ENCODE measurements around the gene RBMS1.
"Not testable (repeated sequence)": the region's sequence is repeated elsewhere in the genome, so short reads cannot be mapped to it uniquely, and the experiment has no call there.

RBMS1 gene

DNA sequence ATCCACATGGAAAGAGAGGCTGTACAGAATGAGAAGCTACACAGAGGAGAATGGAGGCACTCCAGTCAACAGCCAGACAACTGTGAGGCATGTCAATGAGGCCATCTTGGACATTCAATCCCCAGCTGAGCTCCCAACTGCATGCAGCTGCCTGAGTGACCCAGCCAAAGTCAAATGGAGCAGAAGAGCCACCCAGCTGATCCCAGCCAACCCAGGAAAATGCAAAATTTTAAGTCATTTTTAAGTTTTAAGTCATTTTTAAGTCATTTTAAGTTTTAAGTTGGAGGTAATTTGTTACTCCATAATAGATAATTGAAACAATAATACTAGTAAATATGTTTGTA lies 63.6 kb downstream of the RBMS1 start:
- no peak for DNase-seq

DNA sequence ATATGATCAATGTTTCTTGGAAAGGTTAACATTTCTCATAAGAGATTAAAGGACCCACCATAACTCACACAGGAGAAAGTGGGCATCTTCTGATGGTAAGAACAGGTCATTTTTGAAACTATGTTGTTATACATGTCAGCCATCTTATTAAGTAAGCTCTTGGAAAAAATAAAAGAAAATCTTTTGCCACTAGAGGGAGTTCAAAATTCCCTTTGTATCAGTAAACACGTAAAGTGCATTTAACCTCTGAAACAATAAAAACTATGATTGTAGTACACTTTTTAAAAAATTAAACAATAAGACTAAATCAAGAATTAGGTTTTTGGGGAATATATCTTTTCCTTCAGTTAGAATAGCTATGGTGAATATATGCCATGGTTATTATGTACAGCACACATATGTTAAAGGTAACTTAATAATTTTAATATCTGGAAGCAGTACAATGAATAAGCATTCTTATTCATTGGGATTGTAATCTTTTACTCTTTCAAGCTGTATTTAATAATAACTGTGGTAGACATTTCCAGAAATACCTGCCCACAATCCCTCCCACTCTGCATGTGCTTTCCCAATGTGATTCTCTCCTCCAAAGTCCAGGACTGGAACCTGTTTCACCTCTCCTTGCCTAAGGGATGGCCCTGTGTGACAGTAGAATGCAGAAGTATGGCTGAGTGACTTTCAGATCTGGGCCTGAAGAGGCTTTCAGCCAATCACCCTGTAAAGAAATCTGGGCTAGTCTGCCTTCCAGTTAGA lies 64.2 kb downstream of the RBMS1 start:
- no peak for DNase-seq

DNA sequence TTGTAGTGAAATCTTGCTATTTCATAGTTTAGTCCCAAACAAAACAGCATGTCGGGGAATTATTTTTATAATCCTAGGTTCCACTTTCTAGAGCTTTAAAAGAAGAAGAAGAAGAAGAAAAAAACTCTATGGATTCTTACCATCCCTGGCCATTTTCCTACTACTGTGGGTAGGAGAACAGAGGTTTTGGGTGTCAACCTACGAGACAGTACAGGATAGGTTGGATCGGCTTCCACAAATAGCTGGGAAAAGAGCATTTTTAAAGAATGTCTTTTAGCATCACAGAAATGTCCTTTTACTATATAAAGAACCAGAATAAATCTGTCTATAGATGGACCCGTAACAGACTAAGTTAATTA lies 65.2 kb downstream of the RBMS1 start:
- DNase-seq, result no peak

DNA sequence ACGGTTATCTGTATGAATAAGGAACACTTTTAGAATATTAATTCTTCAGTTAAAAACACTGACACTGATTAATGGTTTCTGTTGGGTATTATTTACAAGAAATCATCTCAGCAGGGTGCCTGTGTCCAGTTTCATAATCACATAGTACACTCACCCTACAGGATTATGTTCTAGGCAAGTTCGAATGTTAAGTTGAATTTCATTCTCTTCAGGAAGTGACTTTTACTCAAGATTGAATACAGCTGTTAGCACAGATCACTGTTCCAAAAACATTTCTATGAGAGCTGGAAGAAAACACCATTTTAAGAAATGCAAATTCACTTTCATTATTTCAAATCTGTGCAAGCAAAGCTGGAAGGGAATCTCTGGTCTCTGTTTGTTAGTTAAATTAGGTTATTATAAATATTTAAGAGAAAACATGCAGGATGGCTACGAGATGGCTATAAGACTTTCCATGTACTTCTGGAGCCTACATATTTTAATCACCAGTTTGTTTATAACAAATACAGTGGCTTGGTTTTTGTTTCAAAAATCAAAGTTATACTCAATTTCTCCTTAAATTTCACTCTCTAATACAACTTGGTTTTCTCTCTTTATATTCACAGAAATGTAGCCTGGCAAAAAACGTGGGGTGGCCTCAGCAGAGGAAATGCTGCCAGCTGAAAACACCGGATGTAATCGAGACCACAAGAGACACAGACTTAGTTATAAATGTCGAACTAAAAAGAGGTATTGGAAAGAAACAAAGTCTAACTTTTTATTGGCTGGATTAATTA lies 65.8 kb downstream of the RBMS1 start:
- DNase-seq, result no peak

DNA sequence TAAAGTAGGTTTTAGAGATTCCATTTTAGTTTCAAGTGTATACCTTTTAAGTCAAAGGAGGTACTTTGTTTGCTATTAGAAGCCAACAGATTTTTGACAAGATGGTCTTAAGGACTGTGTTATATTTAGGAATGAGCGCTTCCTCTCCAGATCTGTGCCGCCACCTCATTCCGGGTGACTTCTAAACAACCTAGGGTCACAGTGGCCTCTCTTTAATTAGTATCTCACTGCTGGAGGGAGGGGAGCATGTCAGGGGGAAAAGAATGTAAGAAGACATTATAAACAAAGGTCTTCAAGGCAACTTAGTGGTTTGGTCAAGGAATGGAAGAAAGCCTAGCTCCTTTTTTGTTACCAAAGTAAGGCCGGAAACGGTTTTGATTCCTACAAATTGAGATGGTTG lies 67.0 kb downstream of the RBMS1 start:
- no peak for DNase-seq

DNA sequence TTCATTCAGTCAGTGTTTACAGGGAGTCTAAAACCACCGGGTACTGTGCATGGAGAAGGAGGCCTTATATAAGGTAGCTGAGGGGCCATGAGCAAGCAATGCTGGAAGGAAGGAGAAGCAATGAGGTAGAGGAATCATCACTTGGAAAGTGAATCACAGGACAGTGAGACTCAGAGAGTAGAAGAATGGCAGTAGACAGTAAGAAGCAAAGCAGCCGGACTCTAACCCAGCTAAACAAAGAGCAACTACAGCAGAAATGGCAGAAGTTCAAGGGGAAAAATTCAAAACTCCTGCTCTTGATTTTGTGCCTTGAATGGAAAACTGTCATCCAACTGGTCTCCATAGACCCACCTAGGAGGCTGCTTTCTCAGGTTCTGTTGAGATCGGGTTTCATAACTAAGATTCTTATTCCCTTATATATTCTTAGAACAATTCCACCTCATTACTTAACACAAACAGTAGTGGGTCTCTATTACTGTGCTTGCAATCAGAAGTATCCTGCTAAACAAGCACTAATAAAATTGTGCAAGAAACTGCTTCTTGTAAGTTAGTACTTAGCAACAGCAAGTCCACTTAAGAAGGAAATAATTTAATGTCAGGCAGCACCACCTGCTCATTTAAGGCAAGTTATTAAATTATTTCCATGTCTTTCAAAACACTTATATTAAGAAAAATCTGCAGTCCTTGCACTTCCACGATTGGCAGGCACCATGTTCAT lies 68.0 kb downstream of the RBMS1 start:
- DNase-seq, result no peak

DNA sequence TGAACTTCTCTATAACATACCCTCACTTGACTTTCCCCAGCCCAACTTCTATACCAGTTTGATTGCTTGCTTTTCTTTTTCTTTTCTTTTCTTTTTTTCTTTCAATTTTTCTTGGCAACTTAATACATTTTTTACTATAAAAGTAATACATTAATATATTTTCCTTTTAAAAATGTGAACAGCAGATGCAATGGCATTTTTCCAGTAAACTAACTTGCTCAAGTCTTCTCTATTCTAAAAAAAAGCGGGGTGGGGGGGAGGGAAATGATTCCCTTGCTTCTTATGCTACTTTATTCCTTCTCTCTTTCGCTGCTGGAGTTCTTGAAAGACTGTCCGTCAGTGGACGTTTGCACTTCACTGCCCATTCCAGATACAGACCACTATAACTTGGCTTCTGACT lies 70.5 kb downstream of the RBMS1 start:
- DNase-seq, result no peak

DNA sequence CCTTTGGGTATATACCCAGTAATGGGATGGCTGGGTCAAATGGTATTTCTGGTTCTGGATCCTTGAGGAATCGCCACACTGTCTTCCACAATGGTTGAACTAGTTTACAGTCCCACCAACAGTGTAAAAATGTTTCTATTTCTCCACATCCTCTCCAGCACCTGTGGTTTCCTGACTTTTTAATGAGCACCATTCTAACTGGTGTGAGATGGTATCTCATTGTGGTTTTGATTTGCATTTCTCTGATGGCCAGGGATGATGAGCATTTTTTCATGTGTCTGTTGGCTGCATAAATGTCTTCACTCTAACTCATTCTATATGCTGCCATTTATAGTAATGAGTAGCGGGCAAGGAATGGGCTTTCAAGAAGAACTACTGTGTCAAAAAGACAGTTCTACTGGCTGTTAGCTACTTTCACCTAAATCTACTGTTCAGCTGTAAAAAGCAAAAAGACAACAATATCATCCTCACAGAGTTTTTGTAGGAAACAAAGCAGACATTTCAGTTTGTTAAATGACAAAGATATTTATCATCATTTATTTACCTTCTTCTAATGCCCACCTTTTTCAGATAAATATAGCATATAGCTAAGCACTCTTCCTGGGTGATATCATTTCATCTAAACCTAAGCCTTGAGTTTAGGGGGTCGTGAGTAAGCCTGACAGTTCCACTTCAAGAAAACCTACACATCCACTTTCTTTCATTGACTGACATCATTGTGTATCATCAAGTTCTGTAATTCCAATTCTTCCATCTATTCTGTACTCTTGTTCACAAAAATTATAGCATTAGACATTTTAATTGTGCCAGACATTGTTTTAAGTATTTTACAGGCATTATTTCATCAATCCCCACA lies 71.7 kb downstream of the RBMS1 start:
- not testable (repeated sequence) for DNase-seq

DNA sequence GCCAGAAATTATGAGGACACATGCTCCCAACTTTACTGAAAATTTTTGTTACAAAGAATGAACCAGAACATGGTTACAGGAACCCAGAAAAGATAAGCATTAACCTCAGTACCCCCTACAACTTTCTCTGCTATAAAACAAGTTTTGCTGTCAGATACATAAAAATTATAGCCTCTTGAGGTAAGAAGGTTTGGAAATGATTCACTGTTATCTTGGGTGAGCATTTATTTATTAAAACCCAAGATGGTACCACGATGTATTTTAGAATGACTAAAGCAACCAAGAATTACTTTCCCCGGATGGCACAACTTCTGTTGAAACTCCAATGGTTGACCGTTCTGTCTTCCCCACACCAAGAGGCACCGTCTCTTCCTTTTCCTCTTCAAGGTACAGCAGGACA lies 72.9 kb downstream of the RBMS1 start:
- no peak for DNase-seq

DNA sequence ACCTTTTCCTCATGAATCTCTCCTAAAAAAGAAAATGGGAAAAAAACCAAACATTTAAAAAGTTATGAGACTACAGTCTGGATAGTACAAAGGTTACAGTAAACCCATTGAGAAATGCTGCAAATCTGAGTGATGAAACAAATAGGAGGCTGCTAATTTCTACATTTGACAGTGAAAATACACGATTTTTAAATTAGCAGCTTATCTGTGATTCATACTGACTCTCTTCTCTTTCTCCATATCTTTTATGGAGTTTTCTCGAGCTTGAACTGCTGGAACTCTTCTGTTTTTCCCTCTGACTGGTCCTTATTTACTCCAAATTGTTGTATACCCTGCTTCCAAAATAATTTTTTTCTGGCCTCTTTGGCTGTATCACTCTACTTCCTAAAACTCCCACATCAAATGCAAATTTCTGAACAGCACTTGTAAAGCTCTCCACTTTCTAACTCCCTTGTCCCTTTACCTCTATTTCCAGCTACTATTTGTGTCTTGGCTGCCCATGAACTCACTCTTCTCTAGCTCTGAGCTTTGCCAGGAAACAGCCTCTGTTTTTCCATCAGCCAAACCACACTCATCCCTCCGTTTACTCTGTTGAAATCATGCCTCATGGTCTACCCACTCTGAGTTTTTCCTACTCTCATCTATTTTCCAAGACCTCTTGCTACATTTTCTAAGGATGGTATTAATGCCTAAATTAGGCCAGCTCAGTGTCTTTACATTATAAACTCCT lies 73.7 kb downstream of the RBMS1 start:
- no peak for DNase-seq

DNA sequence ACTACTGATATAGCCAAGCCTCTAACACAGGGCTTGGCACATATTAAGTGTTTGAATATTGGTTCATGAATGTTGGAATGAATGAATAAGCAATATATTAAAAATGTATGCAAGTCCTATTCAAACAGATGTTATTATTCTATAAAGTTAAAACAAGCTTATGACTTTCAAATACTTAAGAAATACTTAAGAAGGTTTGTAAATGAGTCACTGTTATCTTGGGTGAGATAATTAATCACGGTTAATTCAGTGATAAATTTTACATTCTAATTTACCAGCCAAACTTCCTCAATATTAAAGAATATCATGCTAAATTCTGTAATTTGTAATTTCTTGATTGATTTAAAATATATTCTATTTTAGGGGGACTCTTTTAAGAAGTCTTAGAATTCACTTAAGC lies 74.8 kb downstream of the RBMS1 start:
- no peak for DNase-seq

DNA sequence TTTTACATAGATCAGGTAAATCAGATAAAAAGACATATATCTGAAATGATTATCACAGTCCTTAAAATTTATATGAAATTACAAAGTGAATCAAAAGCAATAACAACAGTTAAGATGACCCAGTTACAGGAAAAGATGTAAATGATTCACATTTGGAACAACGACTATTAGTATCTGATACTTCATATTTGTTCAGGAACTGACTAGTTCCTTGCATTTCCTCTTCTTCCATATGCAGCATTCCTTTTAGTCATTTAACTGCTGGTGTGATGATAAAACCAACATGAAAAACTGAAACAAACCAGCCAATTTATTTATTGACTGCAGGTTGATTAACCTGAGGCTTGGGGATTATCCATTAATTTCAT lies 75.2 kb downstream of the RBMS1 start:
- no peak for DNase-seq

DNA sequence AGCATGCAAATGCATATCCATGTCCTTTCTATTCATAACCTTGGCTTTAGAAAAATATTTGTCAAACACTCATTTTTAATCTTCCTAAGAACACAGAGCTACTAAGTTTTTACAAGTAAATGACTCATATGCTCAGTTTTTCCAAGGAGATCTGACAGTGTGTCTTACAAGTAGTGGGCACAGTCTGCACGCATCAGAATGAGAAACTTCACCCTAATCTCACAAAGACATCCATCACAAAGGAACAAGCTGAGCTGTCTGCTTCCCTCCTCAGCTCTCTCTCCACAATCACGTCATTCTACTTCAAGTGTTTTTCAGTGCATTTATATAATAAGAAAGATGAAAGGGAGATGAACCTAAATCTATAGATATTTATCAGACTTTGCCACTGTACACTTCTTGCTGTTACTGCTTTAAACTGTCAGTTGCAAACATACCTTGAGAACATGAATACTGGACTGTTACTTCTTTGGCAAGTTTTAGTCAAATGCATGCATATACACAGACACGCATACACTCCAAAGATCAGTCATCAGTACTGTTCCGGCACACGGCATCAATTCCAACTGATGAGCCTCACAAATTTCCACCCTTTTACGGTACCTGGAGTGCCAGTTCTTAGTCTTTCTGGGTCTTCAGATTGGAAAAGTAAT lies 75.7 kb downstream of the RBMS1 start:
- no peak for DNase-seq

DNA sequence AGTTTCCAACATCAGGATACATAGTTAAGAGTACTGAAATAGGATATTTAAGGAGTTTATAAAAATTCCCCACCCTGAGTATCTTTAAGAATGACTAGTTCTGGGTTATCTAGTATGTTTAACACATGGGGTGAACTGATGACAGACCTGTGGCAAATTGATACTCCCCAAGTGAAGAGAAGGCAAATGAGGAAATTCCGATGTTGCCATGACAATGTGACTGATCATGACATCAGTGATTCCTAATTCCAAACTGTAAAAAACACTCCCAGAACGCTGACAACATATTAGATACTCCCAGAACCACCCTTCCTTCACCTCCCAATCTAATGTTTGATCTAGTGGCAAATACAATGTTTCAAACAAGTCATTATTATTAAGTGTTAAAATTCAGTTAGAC lies 77.6 kb downstream of the RBMS1 start:
- no peak for DNase-seq

DNA sequence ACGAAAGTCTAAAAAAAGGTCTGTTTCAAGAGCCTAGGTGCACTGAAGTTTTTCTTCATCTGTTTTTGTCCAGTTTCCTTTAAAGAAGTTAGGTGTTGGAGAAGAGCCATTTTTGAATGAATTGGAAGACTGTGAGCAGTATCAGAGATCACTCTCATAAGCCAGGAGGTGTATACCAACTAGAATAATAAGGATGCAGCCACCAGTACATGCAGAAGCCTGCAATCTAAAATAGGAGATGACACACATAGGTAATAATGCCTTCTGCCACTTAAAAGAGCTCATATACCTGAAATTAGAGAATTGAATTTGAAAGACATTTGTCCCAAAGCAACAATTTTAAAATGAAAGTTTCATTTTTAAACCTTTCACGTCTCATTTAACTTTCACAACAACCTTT lies 81.7 kb downstream of the RBMS1 start:
- no peak for DNase-seq

DNA sequence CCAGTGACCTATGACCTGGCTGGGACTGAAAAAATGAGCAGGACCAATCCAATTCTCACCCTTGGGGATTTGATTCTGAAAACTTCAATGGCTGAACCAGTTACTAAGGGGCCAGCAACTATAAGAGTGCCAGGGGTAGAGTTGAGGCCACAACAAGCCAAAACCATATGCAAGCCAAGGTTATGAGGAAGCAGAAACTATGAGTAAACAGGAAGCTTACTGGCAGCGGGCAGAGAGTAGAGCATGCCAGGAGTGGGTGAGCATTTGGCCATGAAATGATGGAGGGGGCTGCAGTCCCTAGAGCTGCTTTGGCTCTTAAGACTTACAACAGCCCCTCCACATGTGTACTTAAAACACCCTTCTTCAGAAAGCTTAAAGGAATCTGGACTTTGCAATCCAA lies 82.4 kb downstream of the RBMS1 start:
- DNase-seq, result no peak

DNA sequence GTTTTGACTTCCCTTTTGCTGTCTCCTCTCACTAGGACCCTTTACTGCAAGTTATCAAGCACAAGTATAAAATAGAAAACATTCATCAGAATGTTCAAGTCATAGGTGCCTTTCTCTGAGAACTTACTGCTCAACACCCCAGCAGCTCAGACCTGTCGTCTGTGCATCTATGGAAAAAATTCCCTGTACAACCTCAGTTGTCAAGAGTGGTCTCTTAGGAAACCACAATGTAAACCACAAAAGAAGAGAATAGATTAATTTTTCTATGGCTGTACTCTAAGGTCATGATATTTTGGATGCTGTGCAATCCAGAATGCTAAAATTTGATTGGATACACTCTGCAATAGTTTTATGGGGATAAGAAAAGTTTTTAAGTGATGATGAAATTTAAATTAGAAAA lies 84.1 kb downstream of the RBMS1 start:
- no peak for DNase-seq

DNA sequence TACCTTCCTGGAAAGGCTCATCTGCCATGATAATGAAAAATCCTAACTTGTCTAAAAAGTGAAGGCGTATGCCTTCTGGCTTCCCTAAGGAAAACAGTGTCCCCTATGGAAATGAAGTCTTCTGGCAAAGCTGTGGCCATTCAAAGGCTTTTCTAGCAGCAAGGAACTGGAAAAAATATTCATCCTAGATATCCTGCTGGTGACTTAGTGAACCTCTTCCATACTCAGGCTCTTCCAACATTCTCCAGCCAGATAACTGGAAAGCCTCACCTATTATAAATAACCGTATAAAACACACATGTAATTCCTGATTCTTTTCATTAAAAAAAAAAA lies 84.7 kb downstream of the RBMS1 start:
- no peak for DNase-seq

DNA sequence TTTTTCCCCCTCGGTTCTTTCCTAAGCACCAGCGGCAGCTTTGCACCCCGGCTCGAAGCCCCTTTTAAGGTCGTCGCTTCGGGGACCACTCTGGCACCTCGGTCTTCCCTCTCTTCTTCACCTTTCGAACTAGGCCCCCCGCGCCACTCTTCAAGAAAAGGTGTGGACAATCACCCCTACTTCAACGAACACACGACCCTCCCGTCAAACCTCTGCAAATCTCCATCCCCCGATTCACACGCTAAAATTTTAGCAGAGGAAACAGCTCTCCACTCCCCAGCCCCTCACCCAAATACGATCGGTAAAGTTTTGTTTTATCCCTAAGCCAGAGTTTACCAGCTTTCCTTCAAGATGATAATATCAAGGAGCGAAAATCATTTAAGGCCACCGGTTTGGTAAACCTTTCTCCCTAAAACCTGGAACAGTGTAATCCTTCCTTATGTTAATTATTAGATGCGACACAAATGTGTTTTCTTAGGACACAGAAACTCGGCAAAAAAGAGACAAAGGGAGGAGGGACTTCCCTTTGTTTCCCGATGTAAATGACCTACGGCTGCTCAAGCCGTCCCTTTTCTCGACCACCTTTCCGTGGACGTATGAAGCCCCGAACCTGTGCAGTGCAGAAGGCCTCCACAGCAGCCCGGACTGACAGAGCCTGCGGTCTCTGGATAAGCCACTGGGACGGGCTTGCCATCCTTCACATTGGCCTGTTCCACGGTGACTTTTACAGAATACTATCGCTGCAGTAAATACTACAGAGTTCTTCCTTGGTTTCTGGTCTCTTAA lies 85.2 kb downstream of the RBMS1 start:
- DNase-seq, result no peak

DNA sequence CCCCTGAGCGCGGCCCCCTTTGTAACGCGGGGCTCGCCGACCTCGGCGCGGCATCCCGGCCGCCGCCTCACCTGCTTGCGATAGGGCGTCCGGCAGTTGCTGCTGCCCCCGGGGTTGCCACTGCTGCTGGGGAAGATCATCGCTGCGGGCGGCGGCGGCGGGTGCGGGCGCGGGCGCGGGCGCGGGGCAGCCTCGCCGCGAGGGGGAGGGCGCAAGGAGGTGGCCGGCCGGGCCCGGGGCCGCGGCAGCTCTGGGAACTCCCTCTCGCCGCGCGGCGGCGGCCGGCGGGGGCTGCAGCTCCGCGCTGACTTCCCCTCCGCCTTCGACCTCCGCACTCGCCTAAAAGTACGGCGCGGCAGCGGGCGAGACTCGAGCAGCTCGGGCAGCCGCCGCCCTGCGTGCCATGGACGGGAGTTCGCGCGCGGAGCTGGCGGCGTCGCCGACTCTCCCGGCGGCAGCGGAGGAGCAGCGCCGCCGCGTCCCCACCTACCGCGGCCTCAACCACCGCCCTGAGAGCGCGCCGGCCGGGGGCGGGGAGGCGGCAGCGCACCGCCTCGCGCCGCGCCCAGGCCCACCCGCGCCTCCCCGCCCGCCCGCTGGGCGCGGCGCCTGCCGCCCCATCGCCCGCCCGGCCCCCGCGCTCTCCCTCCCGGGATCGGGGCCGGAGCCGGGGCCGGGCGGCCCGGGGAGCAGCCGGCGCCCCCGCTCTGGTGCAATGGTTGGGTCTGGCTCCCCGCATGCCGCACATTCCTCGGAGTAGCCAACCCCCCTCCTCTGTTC lies 86.0 kb downstream of the RBMS1 start:
- peak; percentile 72 for DNase-seq

Data from activated CD4-positive, CD25-positive, alpha-beta regulatory T cell treated with anti-CD3 and anti-CD28 coated beads, Interleukin-2, amount 50 U/mL, for 72 hours (primary cell).